RWPE1 (cell line): ENCODE measurements around the gene REEP3.
A peak's percentile ranks its signal among the peaks of the same experiment; 100 is the strongest.

Source experiments
- CTCF ChIA-PET: fragments of 350-600 bp; sonication (Branson Sonifier 250); formaldehyde crosslinking; extraction: SDS; loops from one replicate; lab custom pipeline; 2021; lab: Yijun Ruan, JAX
- POLR2A ChIA-PET: fragments of 400-600 bp; formaldehyde crosslinking; extraction: SDS; loops from one replicate; lab custom pipeline; 2020; ENCODE audit warnings: antibody characterized with exemption; ENCODE audit not compliant: low non-redundant PET; lab: Yijun Ruan, JAX
- DNase-seq: peaks from one replicate; pipeline ENCODE4 v3.0.0; 2012; ENCODE audit warnings: low spot score
- H3K27ac ChIP-seq: fragments of 450-650 bp; 2 replicates; pipeline ENCODE4 v1.5.1; 2017
- TF ChIP-seq, protein P1 (sequence below): fragments of 450-650 bp; conservative IDR thresholded peaks from 2 replicates; pipeline ENCODE4 v1.5.1; 2017; ENCODE audit warnings: low read depth, mild to moderate bottlenecking

The REEP3 gene

DNA sequence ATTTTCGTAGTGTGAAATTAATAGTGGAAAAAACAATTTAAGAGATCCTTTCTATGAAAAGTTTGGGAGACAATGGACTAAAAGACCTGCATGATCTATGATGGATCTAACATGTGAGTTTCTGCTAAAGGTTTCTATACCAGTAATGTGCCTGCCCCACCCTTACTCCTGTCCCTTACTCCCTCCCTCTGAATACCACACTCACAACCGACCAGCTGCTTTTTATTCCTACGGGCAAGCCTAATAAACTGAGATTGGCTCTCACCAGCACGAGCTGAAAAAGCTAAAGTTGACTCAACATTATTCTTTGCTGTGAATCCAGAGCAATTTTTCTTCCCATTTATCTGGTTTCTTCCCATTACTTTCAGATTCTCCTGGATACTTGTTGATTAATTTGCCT lies 17.8 kb upstream of the REEP3 start:
- ChIA-PET CTCF (interaction anchor here (0.6 kb wide), 2 partner anchors 109 to 1242 kb away, joined by 3 to 4 read pairs; no protein-coding TSS in a partner anchor), POLR2A (interaction anchor here (0.6 kb wide), 1 partner anchor 204 kb away, joined by 4 read pairs; no protein-coding TSS in a partner anchor)
- TF ChIP-seq, protein P1, sequence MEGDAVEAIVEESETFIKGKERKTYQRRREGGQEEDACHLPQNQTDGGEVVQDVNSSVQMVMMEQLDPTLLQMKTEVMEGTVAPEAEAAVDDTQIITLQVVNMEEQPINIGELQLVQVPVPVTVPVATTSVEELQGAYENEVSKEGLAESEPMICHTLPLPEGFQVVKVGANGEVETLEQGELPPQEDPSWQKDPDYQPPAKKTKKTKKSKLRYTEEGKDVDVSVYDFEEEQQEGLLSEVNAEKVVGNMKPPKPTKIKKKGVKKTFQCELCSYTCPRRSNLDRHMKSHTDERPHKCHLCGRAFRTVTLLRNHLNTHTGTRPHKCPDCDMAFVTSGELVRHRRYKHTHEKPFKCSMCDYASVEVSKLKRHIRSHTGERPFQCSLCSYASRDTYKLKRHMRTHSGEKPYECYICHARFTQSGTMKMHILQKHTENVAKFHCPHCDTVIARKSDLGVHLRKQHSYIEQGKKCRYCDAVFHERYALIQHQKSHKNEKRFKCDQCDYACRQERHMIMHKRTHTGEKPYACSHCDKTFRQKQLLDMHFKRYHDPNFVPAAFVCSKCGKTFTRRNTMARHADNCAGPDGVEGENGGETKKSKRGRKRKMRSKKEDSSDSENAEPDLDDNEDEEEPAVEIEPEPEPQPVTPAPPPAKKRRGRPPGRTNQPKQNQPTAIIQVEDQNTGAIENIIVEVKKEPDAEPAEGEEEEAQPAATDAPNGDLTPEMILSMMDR = no peak
- no peak overlapping the region for H3K27ac ChIP-seq
- DNase-seq = no peak

DNA sequence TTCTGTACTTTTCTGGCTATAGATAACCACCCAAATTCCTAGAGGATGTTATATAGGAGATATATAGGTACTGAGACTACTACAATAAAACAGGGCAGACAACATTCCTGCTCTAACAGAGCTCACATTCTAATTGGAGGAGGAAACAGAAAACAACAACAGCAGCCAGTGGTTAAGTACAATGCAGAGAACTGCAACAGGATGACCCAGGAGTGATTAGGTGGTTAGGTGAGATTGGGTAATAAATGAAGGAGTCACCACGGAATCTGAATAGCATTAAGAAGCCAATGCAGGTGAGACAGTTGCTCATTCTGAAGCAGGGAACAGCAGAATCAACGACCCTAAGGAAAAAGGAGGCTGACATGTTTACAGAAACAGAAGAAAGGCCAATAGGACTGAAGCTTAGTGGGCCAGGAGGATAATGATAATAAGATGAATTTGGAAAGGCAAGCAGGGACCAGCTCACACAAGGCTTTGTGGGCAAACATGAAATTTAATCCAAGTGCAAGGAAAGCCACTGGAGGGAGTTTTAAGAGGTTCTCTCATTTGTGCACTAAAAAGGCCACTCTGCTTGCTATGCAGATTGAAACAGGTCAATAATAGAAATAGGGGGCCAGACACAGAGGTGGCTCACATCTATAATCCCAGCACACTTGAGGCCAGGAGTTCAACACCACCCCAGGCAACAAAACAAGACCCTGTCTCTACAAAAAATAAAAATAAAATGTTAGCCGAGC lies 16.9 kb upstream of the REEP3 start:
- TF ChIP-seq, protein P1 = no peak
- no peak overlapping the region for H3K27ac ChIP-seq
- CTCF ChIA-PET = interaction anchor here (1.2 kb wide), 1 partner anchor 10 kb away, joined by 4 read pairs; no protein-coding TSS in a partner anchor
- peak; percentile 74 for DNase-seq
- POLR2A ChIA-PET = interaction anchor here (0.6 kb wide), 1 partner anchor 203 kb away, joined by 4 read pairs; no protein-coding TSS in a partner anchor

DNA sequence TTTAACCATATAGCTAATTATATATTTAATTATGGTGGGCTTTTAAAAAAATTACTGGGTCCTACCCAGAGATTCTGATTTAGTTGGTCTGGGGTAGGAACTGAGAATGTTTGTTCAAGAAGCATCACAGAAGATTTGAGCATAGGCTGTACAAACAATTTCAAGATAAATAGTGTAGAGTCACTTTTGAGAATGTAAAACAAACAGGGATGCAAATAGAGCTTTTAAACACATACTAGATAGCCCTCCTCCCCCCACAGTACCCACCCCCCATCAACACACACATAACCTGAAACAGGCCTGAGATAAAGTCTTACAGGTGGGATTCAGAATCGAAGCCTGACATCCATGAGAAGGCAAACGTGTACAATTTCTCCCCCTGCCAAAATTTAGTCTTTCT lies 15.6 kb upstream of the REEP3 start:
- CTCF ChIA-PET = interaction anchor here (0.6 to 1.2 kb wide), 2 partner anchors 9 to 60 kb away, joined by 3 to 4 read pairs; no protein-coding TSS in a partner anchor
- DNase-seq = no peak
- TF ChIP-seq, protein P1 = no peak
- H3K27ac ChIP-seq = no peak overlapping the region
- POLR2A ChIA-PET = no interaction called here

DNA sequence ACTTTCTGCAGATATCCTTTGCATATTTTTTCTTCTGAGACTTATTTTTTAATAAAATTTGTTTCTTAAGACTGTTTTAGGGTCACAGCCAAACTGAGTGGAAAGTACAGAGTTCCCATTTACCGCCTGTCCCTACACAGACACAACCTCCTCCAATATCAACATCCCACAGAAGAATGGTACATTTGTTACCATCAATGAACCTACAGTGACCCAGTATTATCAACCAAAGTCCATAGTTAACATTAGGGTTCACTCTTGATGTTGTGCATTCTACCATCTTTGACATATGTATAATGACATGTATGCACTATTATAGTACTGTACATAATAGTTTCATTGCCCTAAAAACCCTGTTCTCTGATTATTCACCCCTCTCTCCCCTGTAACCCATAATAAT lies 14.6 kb upstream of the REEP3 start:
- TF ChIP-seq, protein P1 = no peak
- DNase-seq = no peak
- ChIA-PET CTCF (interaction anchor here (0.7 kb wide), 1 partner anchor 10 kb away, joined by 3 read pairs; no protein-coding TSS in a partner anchor), POLR2A (no interaction called here)
- H3K27ac ChIP-seq = no peak overlapping the region

DNA sequence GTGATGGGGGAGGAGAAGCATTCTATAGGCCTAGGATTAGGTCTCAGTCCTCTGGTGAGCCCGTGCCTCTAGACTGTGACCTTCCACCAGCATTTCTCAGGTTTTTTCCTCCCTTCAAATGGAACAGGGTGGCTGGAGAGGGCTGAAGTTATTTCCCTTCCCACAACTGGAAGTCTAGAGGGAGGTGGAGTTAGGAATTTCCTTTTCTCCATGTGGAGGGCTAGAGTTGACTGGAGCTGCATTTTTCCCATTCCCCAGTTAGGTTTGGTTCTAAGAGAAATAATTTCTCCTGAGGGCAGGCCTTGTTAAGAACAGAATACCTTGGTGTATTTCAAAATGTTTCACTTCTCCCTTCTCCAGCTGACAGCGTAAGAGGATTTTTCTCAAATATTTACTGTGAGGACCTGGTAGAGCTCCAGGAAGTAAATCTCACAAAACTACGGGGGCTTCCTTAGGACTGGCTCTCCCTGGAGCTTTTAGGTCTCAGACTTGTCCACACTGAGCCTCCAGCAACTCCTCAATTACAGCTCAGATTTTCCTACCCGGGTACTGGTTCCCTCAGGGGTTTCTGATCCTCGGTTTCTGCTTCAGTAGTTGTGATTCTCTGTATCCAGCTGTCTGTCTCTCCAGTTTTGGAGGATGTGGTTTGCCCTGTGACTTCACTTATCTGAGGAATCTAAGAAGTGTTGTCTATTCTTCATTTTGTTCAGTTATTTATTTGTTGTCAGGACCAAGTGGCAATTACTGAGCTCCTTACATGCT lies 6.0 kb upstream of the REEP3 start:
- ChIA-PET CTCF (interaction anchor here (0.6 to 1.4 kb wide), 3 partner anchors 10 to 279 kb away, joined by 4 to 8 read pairs (median 4); no protein-coding TSS in a partner anchor), POLR2A (no interaction called here)
- H3K27ac ChIP-seq = no peak overlapping the region
- DNase-seq = no peak
- TF ChIP-seq, protein P1 = no peak

DNA sequence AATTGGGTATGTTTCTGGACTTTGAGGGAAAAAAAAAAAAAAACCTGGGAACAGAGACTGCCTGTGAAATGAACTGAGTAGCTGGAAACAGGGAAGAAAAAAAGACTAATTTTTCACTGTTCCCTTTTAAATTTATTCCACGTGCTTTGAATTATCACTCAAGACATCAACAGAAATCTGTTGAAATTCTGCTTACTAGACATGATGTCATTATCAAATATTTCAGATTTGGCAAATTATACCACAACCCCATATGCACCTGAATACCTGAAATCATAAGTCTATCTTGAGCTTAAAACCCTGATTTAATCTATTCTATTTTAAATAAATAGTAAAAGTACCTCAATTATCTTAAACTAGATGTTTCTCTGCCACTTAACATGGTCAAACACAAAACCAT lies 5.0 kb upstream of the REEP3 start:
- DNase-seq = no peak
- ChIA-PET POLR2A (no interaction called here), CTCF (interaction anchor here (0.5 kb wide), 1 partner anchor 10 kb away, joined by 3 read pairs; no protein-coding TSS in a partner anchor)
- H3K27ac ChIP-seq = no peak overlapping the region
- TF ChIP-seq, protein P1 = no peak
